Activated CD8-positive, alpha-beta memory T cell treated with anti-CD3 and anti-CD28 coated beads for 4 hours (primary cell): Measurements from ENCODE around the gene C10orf71.

Source experiments
- DNase-seq, 2 donors: peaks; one replicate each; pipeline ENCODE4 v3.0.0-alpha.2; 2020; ENCODE audit warnings: low read depth in 2 of 2

C10orf71 gene

DNA sequence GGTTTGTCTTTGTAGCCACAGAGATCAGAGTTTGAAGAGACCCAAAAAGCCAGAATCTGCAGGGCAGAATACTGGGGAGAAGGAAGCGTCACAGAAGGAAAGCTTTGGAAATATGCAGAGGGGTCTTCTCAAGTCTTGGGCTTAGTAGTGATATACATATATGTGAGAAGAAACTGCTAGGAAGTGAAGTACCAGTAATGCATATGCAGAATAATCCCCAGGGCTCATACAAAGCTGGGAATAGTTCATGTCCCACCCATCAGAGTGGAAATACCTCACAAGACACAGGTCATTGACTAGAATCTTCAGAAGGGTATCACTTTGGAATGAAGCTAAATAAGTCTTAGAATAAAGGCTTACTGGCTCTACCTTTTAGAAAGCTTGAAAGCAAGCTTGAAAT, 39.6 kb downstream of the C10orf71 start:
- no peak for DNase-seq

GRCh38 chr10:49344840-49345239, 45.9 kb downstream of the C10orf71 start:
- DNase-seq: no peak

DNA sequence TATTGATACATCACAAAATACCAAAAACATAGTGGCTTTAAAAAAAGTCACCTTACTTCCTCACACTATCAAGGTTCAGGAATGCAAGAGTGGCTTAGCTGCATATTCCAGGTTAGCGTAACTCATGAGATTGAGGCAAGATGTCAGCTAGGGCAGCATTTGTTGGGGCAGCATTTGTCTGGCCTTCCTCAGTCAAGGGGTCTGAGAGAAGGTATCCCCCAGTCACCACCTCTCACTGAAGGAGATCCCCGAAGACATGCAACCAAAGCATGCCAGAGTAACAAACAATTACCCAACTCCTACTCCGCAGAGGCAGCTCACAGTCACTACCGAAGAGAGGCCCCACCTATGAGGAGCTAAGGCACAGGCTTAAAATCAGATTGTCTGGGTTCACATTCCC, 48.4 kb downstream of the C10orf71 start:
- DNase-seq: no peak

GRCh38 chr10:49347827-49348226, 48.9 kb downstream of the C10orf71 start:
- no peak for DNase-seq

DNA sequence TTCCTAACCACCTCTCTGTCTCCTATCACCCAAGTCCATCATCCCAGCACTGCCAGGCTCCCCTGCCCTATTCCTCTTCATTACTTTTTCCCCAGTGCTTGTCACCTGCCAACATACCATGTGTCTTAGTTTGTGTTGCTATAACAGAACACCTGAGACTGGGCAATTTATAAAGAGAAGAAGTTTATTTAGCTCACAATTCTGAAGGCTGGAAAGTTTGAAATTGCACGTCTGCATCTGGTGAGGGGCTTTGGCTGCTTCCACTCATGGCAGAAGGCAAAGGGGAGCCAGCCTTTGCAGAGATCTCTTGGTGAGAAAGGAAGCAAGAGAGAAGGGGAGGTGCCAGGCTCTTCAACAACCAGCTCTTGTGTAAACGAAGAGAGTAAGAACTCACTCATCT, 49.6 kb downstream of the C10orf71 start:
- DNase-seq: no peak

- no peak for DNase-seq
Measured at GRCh38 chr10:49349390-49349789, 50.4 kb downstream of the C10orf71 start.

DNA sequence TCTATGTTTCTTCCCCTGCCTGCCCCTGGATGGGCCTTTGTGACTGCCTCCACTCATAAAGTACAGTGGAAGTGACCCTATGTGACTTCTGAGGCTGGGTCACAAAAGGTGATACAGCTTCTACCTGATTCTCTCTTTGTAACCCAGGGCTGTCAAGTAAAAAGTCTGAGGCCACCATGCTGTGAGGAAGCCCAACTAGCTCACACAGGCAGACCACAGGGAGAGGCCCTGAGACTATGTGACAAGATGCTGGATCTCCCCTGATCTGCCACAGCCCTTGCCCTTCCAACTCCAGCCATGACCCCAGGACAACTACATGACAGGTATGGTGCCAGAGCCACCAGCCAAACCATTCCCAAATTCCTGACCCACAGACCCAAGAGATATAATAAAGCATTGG, 51.2 kb downstream of the C10orf71 start:
- DNase-seq: no peak

GRCh38 chr10:49350846-49351532, 52.0 kb downstream of the C10orf71 start:
- DNase-seq: no peak

DNA sequence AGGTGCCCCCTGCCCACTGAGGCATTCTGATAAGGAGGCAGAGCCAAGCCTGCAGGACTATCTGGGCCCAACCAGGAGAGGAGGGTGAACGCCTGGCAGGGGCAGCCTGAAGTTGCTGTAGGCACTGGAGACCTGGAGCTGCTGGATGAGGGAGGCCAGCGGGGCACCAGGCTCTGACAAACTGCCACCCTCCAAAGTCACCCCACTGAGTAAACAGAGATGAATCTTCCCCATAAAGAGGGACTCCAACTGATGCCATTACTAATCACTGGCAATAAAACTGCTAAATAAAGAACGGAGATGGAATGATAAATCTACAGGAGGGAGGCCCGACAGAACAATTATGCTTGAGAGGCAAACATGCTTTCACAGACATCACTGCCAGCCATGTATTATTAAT, 52.7 kb downstream of the C10orf71 start:
- DNase-seq: no peak

DNA sequence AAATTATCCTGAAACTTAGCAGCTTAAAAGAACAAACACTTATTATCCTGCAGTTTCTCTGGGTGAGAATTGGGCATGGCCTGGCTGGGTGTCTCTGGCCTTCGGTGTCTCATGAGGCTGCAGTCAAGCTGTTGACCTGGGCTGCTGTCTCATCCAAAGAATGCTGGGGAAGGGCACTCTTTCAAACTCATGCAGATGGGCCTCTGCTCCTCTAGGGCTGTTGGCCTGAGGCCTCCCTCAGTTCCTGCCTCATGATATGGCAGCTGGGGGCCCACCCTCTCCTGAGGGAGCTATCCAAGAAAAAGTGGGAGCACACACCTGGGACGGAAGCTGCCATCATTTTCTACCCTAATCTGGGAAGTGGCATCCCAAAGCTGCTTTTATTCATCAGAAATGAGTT, 53.4 kb downstream of the C10orf71 start:
- no peak for DNase-seq

DNA sequence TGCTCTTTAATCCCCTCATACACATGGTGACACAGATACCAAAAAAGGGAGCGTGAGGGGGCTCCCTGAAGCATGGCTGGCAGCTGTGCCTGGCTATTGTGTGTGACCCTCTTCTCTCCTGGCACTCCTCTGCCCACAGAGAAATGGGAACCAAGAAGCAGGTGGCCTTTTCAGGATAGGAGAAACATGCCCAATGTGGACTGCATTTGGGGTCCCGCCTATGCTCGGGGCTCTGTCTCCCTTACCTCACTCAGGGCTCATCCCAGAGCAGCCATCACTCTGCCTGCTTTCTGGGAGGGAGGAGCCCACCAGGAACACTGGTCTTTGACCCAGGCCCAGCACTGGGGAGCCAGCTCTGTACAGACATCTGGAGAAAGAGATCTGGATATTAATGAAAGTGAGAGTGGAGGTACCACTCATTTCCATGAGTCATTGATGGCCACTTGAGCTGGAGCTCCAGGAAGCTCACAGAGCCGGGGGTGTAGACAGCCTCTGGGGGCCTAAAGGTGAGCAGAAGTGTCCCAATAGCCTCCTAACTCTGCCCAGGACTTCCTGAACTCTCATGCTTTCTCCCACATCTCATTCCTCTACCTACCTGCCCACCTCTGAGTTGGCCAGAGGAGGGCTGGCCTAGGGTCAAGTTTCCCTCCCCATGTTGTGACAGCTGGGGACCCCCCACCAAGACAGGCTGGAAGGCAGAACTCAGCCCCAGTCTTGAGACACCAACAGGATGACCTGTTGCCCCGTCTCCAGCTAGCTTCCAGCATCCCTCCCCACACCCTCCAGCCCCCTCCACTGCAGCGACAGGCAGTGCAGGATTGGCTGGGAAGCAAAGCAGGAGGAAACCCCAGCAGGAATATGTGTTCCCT, 54.3 kb downstream of the C10orf71 start:
- DNase-seq: no peak

DNA sequence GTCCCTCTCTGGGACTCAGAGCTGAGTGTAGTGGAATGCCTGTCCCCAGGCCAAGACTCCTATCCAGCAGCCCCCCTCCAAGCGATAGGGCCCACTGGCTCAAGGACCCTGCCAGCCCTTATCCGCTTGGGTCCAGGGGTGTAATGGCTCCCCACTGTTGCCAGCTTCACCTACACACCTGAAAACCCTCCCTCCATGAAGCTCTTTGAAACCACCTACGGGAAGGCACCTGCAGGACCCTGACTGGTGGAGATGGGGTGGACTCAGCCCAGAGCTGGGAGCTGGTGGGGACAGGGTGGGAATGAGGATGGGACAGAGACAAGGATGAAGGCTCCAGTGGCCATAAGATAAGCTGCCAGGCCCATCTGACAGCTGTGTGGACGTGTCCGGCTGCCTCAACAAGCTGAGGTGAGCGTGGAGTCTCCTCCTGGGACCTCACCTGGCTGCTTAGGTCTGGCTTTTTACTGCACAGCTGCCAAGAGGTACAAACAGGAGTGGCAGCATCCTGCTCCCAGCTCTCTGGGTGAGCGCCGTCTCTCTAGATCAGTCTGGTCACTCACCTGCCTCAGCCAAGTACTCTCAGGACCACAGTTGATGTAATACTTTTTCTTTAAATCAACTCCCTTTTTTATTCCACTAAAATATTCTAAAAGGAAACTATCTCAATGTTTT, 55.1 kb downstream of the C10orf71 start:
- DNase-seq: no peak

GRCh38 chr10:49354593-49354992, 55.6 kb downstream of the C10orf71 start:
- no peak for DNase-seq

GRCh38 chr10:49355221-49355620, 56.3 kb downstream of the C10orf71 start:
- no peak for DNase-seq

DNA sequence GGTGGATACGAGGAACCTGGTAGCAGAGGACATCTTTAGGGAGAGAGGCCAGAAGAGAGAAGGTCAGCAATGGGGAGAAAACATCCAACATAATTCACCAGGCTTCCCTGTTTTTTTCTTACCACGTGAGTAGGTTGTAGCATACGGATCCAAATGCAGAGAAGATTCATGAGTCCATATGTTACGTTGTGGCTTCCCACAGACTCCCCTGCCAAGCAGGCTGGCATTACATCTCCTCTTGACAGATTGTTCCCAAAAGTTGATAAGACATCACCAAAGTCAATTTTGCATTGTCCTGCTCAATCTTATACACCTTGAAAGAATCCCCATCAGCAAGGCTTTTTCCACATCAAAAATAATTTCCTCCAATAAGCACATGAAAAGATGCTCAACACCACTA, 57.2 kb downstream of the C10orf71 start:
- DNase-seq: no peak

GRCh38 chr10:49356944-49357343, 58.0 kb downstream of the C10orf71 start:
- DNase-seq: no peak

DNA sequence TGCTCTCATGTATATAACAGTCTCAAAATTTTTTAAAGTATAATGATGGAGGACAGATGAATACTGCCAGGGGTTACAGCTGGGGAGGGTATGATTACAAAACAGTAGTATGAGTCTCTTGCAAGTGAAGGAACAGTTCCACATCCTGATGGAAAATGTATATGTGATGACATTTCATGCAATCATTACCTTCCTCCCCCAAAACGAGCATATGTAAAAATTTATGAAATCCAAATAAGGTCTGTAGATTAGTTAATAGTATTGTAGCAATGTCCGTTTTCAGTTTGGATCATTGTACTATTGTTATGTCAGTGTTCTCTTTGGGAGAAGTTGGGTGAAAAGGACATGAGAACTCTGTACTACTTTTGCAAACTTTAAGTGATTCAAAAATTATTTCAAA, 58.9 kb downstream of the C10orf71 start:
- DNase-seq: no peak

DNA sequence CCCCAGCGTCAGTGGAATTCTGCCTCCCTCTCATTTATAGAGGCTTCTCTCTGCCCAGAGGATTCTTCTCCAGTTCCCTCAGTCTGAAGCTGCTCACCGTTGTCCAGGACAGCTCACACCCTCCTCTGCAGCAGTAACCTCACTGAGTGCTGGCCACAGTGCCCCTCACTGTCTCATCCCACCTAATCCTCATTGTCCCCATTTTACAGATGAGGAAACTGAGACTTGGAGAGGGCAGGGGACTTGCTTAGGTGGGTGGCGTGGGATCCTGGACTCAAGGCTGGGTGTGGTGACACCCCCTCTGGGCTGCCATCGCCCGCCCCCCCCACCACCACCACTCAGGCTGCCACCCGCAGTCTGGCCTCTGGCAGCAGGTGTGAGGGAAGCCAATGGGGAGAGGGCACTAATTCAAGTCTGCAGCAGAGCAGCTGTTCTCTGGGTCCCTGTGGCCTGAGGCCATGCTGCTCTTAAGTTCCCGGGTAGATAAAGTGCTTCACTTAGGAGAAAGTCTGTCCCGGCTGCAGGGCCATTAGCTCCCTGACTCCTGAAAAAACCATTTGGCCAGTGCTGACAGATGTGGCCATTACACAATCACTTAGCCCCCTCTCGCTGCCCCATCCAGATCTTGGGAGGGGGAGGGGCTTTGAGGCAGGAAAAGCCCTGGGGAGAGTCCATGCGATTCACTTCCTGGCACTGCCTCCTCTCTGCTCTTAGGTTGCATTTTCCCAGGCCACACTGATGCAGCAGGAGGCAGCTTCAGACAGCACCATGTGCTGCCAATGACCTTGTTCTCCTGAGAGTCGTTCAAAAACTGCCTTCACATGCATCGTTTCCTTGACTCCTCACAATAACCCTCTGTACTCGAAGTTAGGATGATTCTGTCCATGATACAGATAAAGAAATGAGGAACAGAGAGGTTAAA, 60.6 kb downstream of the C10orf71 start:
- no peak for DNase-seq

DNA sequence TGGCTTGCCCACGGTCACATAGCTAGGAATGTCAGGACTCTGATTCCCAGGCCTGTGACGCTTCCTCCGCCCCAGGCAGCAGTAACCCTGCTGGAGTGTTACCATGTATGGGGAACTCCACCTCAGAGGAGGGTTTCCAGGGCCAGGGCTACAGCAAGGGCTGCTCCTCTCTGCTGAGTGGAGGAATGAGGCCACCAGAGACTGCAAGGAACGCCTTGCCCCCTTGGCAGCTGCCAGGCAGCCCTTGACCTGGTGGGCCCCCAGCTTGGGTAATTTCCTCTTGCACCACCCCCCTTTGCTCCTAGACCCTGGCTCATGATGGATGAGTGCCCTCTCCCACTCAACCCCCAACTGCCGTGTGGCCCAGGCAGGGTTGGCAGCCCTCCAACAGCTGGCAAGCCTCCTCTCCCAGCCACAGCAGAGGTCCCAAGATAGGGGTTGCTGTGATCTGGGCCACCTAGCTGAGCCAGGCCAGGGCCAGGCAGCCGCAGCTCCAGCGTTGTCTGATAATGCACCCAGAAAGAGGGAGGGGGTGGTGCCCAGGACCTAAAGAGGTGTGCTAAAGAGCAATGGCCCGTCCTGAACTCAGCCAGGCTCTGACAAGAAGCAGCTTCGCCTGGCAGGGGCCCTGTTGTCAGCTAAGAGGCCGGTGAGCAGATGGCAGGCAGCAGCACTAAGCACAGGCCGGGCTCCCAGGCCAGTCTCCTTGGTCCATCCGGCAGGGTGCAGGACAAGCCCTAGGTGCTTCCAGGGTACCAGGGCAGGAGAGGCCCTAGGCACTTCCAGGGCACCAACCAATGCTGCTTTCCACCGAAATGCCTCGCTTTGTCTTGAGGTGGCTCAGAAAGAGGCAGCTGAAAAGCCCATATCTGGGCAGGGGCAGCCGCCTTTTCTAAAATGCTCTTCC, 61.6 kb downstream of the C10orf71 start:
- DNase-seq: no peak

- no peak for DNase-seq
Measured at GRCh38 chr10:49361178-49361554, 62.2 kb downstream of the C10orf71 start.
